GM12874 (cell line): ENCODE results near the gene CFAP107.

Experiments used
- CTCF ChIP-seq: IDR thresholded peaks from 2 replicates; pipeline ENCODE4 v1.5.1; 2011; ENCODE audit warnings: low read depth, mild to moderate bottlenecking, control low read depth, low read length, moderate library complexity; ENCODE audit not compliant: insufficient read depth

CFAP107 gene

GRCh38 chr1:12722626-12723025 is 23.4 kb upstream of the CFAP107 start:
- TF ChIP-seq CTCF = no peak

GRCh38 chr1:12728391-12728790 is 17.6 kb upstream of the CFAP107 start:
- no peak for TF ChIP-seq CTCF

- no peak for TF ChIP-seq CTCF
Observed at GRCh38 chr1:12730156-12730555, 15.8 kb upstream of the CFAP107 start.

GRCh38 chr1:12734651-12735050 is 11.3 kb upstream of the CFAP107 start:
- TF ChIP-seq CTCF = no peak

GRCh38 chr1:12738934-12739333 is 7.1 kb upstream of the CFAP107 start:
- no peak for TF ChIP-seq CTCF

GRCh38 chr1:12739613-12740012 is 6.4 kb upstream of the CFAP107 start:
- no peak for TF ChIP-seq CTCF

GRCh38 chr1:12741946-12742345 is 4.1 kb upstream of the CFAP107 start:
- no peak for TF ChIP-seq CTCF
